ENCODE data around the gene MAP2K5.

Gene MAP2K5

GRCh38 chr15:67575039-67575502 is 32.6 kb downstream of the MAP2K5 start:
- no peak overlapping the region for H3K4me3 ChIP-seq (ENCODE audit: low read length)
- H3K9me3 ChIP-seq (ENCODE audit: control insufficient read depth, insufficient read depth, low read length), result no peaks in the 10 kb centered on the region
- no peak overlapping the region for H3K27ac ChIP-seq (ENCODE audit: low read length)
- no peaks in the 10 kb centered on the region for H3K27me3 ChIP-seq (ENCODE audit: control insufficient read depth, insufficient read depth, low read length)
- no peak for DNase-seq (ENCODE audit: low read depth, low spot score)
- no peaks in the 10 kb centered on the region for H3K36me3 ChIP-seq (ENCODE audit: control insufficient read depth, insufficient read depth, low read length)
- no peaks in the 10 kb centered on the region for H3K4me1 ChIP-seq (ENCODE audit: control insufficient read depth, insufficient read depth, low read length)
- no CpG with 5 or more reads among the region's 4 CpGs for WGBS (ENCODE audit: insufficient coverage, insufficient read length)

GRCh38 chr15:67578020-67578600 is 35.6 kb downstream of the MAP2K5 start:
- H3K27ac ChIP-seq (ENCODE audit: low read length), result no peak overlapping the region
- H3K4me1 ChIP-seq (ENCODE audit: control insufficient read depth, insufficient read depth, low read length), result no peaks in the 10 kb centered on the region
- no peak for DNase-seq (ENCODE audit: low read depth, low spot score)
- no CpG with 5 or more reads among the region's 4 CpGs for WGBS (ENCODE audit: insufficient coverage, insufficient read length)
- H3K27me3 ChIP-seq (ENCODE audit: control insufficient read depth, insufficient read depth, low read length), result no peaks in the 10 kb centered on the region
- no peaks in the 10 kb centered on the region for H3K36me3 ChIP-seq (ENCODE audit: control insufficient read depth, insufficient read depth, low read length)
- no peaks in the 10 kb centered on the region for H3K9me3 ChIP-seq (ENCODE audit: control insufficient read depth, insufficient read depth, low read length)
- H3K4me3 ChIP-seq (ENCODE audit: low read length), result no peak overlapping the region

- no peaks in the 10 kb centered on the region for H3K4me1 ChIP-seq (ENCODE audit: control insufficient read depth, insufficient read depth, low read length)
- H3K27ac ChIP-seq (ENCODE audit: low read length), result no peak overlapping the region
- WGBS (ENCODE audit: insufficient coverage, insufficient read length), result no CpG with 5 or more reads among the region's 5 CpGs
- H3K36me3 ChIP-seq (ENCODE audit: control insufficient read depth, insufficient read depth, low read length), result no peaks in the 10 kb centered on the region
- H3K9me3 ChIP-seq (ENCODE audit: control insufficient read depth, insufficient read depth, low read length), result no peaks in the 10 kb centered on the region
- DNase-seq (ENCODE audit: low read depth, low spot score), result no peak
- no peak overlapping the region for H3K4me3 ChIP-seq (ENCODE audit: low read length)
- no peaks in the 10 kb centered on the region for H3K27me3 ChIP-seq (ENCODE audit: control insufficient read depth, insufficient read depth, low read length)
Observed at GRCh38 chr15:67579164-67579563, 36.7 kb downstream of the MAP2K5 start.

- DNase-seq (ENCODE audit: low read depth, low spot score), result no peak
- Histone ChIP-seq H3K4me1 (ENCODE audit: control insufficient read depth, insufficient read depth, low read length) (no peaks in the 10 kb centered on the region), H3K9me3 (ENCODE audit: control insufficient read depth, insufficient read depth, low read length) (no peaks in the 10 kb centered on the region), H3K27ac (ENCODE audit: low read length) (no peak overlapping the region), H3K27me3 (ENCODE audit: control insufficient read depth, insufficient read depth, low read length) (no peaks in the 10 kb centered on the region), H3K4me3 (ENCODE audit: low read length) (no peak overlapping the region), H3K36me3 (ENCODE audit: control insufficient read depth, insufficient read depth, low read length) (no peaks in the 10 kb centered on the region)
- WGBS (ENCODE audit: insufficient coverage, insufficient read length), result no CpG with 5 or more reads among the region's 4 CpGs
Observed at GRCh38 chr15:67579967-67580366, 37.5 kb downstream of the MAP2K5 start.

GRCh38 chr15:67584157-67584556 is 41.7 kb downstream of the MAP2K5 start:
- Histone ChIP-seq H3K9me3 (ENCODE audit: control insufficient read depth, insufficient read depth, low read length) (no peaks in the 10 kb centered on the region), H3K36me3 (ENCODE audit: control insufficient read depth, insufficient read depth, low read length) (0 out of 2 replicates have a peak, but pooled peaks cover 2% of the 10 kb centered on the region), H3K4me3 (ENCODE audit: low read length) (no peak overlapping the region), H3K27me3 (ENCODE audit: control insufficient read depth, insufficient read depth, low read length) (no peaks in the 10 kb centered on the region), H3K27ac (ENCODE audit: low read length) (no peak overlapping the region), H3K4me1 (ENCODE audit: control insufficient read depth, insufficient read depth, low read length) (no peaks in the 10 kb centered on the region)
- WGBS (ENCODE audit: insufficient coverage, insufficient read length), result no CpG with 5 or more reads among the region's 2 CpGs
- no peak for DNase-seq (ENCODE audit: low read depth, low spot score)

- Histone ChIP-seq H3K27ac (ENCODE audit: low read length) (no peak overlapping the region), H3K4me1 (ENCODE audit: control insufficient read depth, insufficient read depth, low read length) (no peaks in the 10 kb centered on the region), H3K9me3 (ENCODE audit: control insufficient read depth, insufficient read depth, low read length) (no peaks in the 10 kb centered on the region), H3K36me3 (ENCODE audit: control insufficient read depth, insufficient read depth, low read length) (0 out of 2 replicates have a peak, but pooled peaks cover 2% of the 10 kb centered on the region), H3K27me3 (ENCODE audit: control insufficient read depth, insufficient read depth, low read length) (no peaks in the 10 kb centered on the region), H3K4me3 (ENCODE audit: low read length) (no peak overlapping the region)
- DNase-seq (ENCODE audit: low read depth, low spot score), result no peak
- WGBS (ENCODE audit: insufficient coverage, insufficient read length), result no CpG with 5 or more reads among the region's 4 CpGs
Observed at GRCh38 chr15:67585681-67586080, 43.2 kb downstream of the MAP2K5 start.

- no peaks in the 10 kb centered on the region for H3K27me3 ChIP-seq (ENCODE audit: control insufficient read depth, insufficient read depth, low read length)
- H3K9me3 ChIP-seq (ENCODE audit: control insufficient read depth, insufficient read depth, low read length), result no peaks in the 10 kb centered on the region
- no peaks in the 10 kb centered on the region for H3K4me1 ChIP-seq (ENCODE audit: control insufficient read depth, insufficient read depth, low read length)
- H3K4me3 ChIP-seq (ENCODE audit: low read length), result no peak overlapping the region
- DNase-seq (ENCODE audit: low read depth, low spot score), result no peak
- H3K27ac ChIP-seq (ENCODE audit: low read length), result no peak overlapping the region
- H3K36me3 ChIP-seq (ENCODE audit: control insufficient read depth, insufficient read depth, low read length), result 0 out of 2 replicates have a peak, but pooled peaks cover 2% of the 10 kb centered on the region
- WGBS (ENCODE audit: insufficient coverage, insufficient read length), result no CpG with 5 or more reads among the region's 7 CpGs
Observed at GRCh38 chr15:67587331-67587730, 44.8 kb downstream of the MAP2K5 start.

GRCh38 chr15:67587754-67588153 is 45.3 kb downstream of the MAP2K5 start:
- 0 out of 2 replicates have a peak, but pooled peaks cover 2% of the 10 kb centered on the region for H3K36me3 ChIP-seq (ENCODE audit: control insufficient read depth, insufficient read depth, low read length)
- no peak overlapping the region for H3K27ac ChIP-seq (ENCODE audit: low read length)
- WGBS (ENCODE audit: insufficient coverage, insufficient read length), result no CpG with 5 or more reads among the region's 3 CpGs
- H3K4me1 ChIP-seq (ENCODE audit: control insufficient read depth, insufficient read depth, low read length), result no peaks in the 10 kb centered on the region
- no peak overlapping the region for H3K4me3 ChIP-seq (ENCODE audit: low read length)
- no peak for DNase-seq (ENCODE audit: low read depth, low spot score)
- no peaks in the 10 kb centered on the region for H3K9me3 ChIP-seq (ENCODE audit: control insufficient read depth, insufficient read depth, low read length)
- no peaks in the 10 kb centered on the region for H3K27me3 ChIP-seq (ENCODE audit: control insufficient read depth, insufficient read depth, low read length)

GRCh38 chr15:67590191-67590590 is 47.7 kb downstream of the MAP2K5 start:
- no CpG with 5 or more reads among the region's 3 CpGs for WGBS (ENCODE audit: insufficient coverage, insufficient read length)
- H3K36me3 ChIP-seq (ENCODE audit: control insufficient read depth, insufficient read depth, low read length), result peaks cover 2% of the 10 kb centered on the region; the same call in 1 of the 2 replicates
- no peaks in the 10 kb centered on the region for H3K4me1 ChIP-seq (ENCODE audit: control insufficient read depth, insufficient read depth, low read length)
- H3K27me3 ChIP-seq (ENCODE audit: control insufficient read depth, insufficient read depth, low read length), result no peaks in the 10 kb centered on the region
- H3K9me3 ChIP-seq (ENCODE audit: control insufficient read depth, insufficient read depth, low read length), result no peaks in the 10 kb centered on the region
- no peak overlapping the region for H3K4me3 ChIP-seq (ENCODE audit: low read length)
- H3K27ac ChIP-seq (ENCODE audit: low read length), result no peak overlapping the region
- DNase-seq (ENCODE audit: low read depth, low spot score), result no peak

GRCh38 chr15:67592245-67592644 is 49.7 kb downstream of the MAP2K5 start:
- Histone ChIP-seq H3K27ac (ENCODE audit: low read length) (no peak overlapping the region), H3K27me3 (ENCODE audit: control insufficient read depth, insufficient read depth, low read length) (no peaks in the 10 kb centered on the region), H3K9me3 (ENCODE audit: control insufficient read depth, insufficient read depth, low read length) (no peaks in the 10 kb centered on the region), H3K4me3 (ENCODE audit: low read length) (no peak overlapping the region), H3K4me1 (ENCODE audit: control insufficient read depth, insufficient read depth, low read length) (no peaks in the 10 kb centered on the region), H3K36me3 (ENCODE audit: control insufficient read depth, insufficient read depth, low read length) (peaks cover 2% of the 10 kb centered on the region; the same call in 1 of the 2 replicates)
- no peak for DNase-seq (ENCODE audit: low read depth, low spot score)

GRCh38 chr15:67593562-67593961 is 51.1 kb downstream of the MAP2K5 start:
- Histone ChIP-seq H3K4me1 (ENCODE audit: control insufficient read depth, insufficient read depth, low read length) (no peaks in the 10 kb centered on the region), H3K36me3 (ENCODE audit: control insufficient read depth, insufficient read depth, low read length) (no peaks in the 10 kb centered on the region; the same call in 1 of the 2 replicates), H3K27me3 (ENCODE audit: control insufficient read depth, insufficient read depth, low read length) (no peaks in the 10 kb centered on the region), H3K27ac (ENCODE audit: low read length) (no peak overlapping the region), H3K4me3 (ENCODE audit: low read length) (no peak overlapping the region), H3K9me3 (ENCODE audit: control insufficient read depth, insufficient read depth, low read length) (no peaks in the 10 kb centered on the region)
- WGBS (ENCODE audit: insufficient coverage, insufficient read length), result no CpG with 5 or more reads among the region's 6 CpGs
- no peak for DNase-seq (ENCODE audit: low read depth, low spot score)
